M059J (cell line): ENCODE results near the gene ADAMTS12. TPM values are rescaled to one million over a fixed set of nuclear protein-coding genes. Genes with fewer than 3 reads are reported as not detected.
"Not testable (repeated sequence)": the region's sequence is repeated elsewhere in the genome, so short reads cannot be mapped to it uniquely, and the experiment has no call there.

Source experiments
- DNase-seq: peaks from one replicate; pipeline ENCODE4 v3.0.0-alpha.2; 2012; ENCODE audit warnings: low read depth
- total RNA-seq: library from RNA; depleted of rRNA; stranded (reverse); fragments of >200 nt; shearing (Covaris generic); gene quantifications from 2 replicates; pipeline ENCODE4 v1.2.3, GENCODE V29; 2014

Gene ADAMTS12
- total RNA-seq, 1 experiment from 2014 or later = 16.7 TPM

DNA sequence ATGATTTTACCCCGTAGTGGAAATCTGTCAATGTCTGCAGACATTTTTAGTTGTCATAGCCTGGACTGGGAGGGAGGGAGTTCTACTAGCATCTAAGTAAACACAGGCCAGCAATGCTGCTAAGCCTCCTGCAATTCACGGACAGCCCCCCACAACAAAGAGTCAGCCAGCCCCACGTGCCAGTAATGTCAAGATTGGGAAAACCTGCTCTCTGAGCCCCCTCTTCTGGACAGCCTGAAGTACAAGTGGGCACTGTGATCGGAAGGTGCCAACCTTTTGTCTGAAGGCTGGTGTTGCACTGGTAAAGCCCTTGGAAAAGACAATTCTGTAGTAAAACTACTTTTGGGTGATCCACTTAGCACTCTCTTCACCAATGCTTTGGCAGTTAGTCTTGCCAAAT is 296.5 kb downstream of the ADAMTS12 start:
- no peak for DNase-seq

DNA sequence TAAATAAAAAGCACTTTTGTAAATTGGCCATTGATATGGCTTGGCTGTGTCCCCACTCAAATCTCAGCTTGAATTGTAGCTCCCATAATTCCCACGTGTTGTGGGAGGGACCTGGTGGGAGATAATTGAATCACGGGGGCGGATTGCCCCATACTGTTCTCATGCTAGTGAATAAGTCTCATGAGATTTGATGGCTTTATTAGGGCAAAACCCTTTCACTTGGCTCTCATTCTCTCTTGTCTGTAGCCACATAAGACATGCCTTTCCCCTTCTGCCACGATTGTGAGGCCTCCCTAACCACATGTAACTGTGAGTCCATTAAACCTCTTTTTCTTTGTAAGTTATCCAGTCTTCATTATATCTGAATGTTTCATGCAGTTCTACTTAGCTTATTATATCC is 297.8 kb downstream of the ADAMTS12 start:
- no peak for DNase-seq

DNA sequence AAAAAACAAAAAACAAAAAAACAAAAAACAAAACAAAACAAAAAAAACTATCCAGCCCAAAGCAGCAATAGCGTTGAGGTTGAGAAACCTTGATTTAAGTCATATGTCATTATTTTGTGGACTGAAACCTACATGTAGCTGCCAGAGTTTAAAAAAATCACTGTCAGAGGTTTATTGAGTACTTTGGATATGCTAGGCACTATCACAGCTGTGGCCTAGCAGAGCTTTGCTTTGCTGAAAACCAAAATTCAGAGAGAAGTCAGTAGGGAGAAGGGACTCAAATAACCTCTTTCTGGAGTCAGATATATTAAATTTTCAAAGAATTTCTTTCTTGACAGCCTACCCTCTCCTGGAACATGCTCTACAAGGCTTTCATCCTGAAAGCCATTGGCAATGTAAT is 299.5 kb downstream of the ADAMTS12 start:
- DNase-seq = no peak

DNA sequence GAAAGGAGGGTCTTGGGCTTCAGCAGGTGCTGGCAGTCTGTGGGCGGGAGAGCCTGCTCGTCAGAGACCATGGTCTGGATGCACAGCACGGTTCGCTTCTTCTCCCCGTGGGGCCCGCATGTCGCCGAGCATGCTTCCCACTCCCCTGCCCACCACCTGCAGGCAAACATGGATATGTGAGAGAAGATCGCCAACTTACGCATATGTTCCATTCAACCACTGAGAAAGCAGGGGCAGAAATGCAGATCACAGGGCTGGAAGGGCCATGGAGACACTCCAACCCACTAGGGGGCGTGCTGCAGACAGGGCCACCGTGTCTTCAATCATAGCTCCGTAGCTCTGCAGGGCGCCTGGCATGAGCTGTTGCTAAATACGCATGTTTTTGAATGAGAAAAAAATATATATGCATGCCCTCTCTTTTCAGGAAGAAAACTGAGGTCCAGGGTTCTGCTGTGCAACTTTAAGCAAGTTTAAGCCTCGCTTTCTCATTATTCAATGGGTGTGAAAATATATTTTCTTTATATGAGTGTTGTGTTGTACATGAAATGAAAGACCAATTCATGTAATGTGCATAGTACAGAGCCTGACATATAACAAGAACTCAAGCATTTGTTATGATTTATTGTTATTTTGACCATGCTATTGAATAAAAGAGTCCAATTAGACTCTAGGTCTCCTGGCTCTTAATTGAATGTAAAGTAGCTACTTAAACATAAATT is 303.0 kb downstream of the ADAMTS12 start:
- no peak for DNase-seq

DNA sequence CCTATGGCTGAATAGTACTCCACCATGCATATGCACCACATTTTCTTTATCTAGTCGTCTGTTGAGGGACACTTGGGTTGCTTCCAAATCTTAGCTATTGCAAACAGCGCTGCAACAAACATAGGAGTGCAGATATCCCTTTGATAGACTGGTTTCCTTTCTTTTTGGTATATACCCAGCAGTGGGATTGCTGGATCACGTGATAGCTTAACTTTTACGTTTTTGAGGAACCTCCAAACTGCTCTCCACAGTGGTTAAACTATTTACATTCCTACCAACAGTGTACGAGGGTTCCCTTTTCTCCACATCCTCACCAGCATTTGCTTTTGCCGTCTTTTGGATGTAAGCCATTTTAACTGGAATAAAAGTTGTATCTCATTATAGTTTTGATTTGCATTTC is 308.5 kb downstream of the ADAMTS12 start:
- DNase-seq = no peak

DNA sequence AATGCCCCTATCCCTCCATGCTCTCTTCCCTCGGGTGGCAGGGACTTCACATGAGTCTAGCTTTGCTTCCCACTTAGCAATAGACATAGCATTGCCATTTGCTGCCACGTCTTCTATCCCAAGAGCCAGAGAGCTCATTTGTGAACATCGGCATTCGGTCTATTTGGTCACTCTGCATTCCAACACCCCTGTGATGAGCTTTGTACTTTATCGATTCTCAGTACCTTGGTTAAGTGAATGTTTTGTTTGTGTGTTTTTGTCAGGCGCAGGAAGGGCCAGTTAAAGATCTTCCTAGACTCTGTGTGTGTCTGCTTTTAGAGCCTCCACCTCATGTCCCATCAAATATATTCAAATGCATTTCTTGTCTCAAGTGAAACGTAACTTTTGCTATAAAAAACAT is 309.4 kb downstream of the ADAMTS12 start:
- DNase-seq = no peak

DNA sequence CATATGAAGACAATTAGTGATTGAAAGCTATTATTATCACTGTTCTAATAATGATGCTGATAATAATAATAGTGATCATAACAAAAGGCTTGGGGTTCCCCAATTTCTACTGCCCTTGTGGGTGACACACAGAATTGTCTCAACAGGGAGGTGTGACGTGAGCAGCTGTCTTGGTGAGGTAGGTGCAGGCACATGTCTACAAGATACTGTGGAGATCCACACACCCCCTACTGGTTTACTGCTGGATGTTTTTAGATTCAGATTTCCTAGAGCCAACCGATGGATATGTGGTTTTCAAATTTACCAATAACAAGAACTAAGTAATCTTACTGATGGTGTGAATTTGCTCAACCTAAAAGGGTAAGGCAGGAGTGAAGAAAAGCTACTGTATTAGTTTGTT is 312.0 kb downstream of the ADAMTS12 start:
- DNase-seq = no peak

DNA sequence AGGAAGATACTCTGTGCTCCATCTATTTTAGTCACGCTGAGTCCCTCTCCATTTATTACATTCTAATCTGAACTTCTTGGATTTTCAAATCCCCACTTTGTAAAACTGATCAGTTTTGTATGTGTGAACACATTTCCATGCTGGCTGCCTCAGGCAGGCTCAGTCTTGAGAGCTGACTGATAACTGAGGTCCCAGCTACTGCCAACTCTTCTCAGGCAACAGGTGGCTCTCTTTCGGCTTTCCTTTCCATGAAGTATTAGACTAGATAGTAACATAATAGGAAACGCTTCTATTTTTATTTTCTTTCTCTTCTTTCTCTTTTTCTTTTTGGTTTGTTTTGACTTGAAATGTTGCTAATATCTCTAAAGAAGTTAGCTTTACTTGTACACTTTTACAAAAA is 312.6 kb downstream of the ADAMTS12 start:
- DNase-seq = no peak

DNA sequence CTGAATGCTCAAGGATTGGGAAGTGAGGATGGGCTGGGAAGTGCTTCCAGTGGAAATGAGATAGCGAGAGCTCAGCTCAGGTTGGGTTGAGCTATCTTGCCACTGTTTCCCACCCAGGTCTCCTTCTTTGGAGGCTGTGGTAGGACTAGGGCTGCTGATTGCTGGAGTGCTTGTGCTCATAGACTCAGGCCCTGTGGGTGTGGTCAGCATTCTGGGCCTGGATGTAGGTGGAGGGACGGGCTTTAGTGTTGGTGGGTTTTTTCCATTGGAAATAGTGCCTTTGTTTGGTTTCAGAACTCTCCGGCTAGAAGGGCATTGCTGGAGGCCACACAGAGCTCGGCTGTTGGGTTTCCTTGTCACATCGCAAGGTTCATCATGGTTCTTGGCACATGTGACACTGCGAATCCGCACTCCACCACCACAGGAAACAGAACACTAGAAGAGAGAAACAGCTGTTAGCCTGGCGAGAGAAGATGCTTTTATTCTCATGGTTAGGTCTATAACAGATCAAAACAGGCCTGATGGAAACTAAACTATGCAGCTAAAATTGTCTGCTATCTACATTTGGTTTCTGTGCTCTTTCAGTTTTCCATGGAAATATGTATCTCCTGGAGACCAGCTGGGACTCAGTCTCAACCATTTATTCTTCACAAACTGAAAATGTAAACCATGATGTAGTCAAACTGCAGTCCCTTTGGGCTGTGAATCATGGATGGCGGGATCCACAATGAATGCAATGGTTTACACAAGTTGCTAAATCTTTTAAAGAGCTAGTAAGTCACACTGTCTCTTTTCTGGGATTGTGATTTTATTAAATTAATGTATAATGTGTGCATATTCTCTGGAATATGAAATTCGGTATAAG is 314.8 kb downstream of the ADAMTS12 start:
- DNase-seq = no peak

DNA sequence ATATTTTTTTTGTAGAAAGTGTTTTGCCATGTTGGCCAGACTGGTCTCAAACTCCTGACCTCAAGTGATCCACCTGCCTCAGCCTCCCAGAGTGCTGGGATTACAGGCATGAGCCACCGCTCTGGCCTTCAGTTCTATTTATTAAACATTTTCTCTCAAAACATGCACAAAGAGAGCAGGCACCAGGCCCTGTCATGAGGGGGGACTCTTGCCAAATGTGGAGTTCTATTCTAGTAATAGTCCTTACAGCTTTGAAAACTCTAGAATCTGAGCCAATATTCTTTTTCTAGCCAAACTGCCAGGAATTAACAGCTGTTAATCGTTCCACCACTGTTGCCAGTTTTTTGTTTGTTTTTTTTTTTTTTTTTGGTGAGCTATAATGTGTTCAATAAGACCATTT is 326.5 kb downstream of the ADAMTS12 start:
- no peak for DNase-seq

DNA sequence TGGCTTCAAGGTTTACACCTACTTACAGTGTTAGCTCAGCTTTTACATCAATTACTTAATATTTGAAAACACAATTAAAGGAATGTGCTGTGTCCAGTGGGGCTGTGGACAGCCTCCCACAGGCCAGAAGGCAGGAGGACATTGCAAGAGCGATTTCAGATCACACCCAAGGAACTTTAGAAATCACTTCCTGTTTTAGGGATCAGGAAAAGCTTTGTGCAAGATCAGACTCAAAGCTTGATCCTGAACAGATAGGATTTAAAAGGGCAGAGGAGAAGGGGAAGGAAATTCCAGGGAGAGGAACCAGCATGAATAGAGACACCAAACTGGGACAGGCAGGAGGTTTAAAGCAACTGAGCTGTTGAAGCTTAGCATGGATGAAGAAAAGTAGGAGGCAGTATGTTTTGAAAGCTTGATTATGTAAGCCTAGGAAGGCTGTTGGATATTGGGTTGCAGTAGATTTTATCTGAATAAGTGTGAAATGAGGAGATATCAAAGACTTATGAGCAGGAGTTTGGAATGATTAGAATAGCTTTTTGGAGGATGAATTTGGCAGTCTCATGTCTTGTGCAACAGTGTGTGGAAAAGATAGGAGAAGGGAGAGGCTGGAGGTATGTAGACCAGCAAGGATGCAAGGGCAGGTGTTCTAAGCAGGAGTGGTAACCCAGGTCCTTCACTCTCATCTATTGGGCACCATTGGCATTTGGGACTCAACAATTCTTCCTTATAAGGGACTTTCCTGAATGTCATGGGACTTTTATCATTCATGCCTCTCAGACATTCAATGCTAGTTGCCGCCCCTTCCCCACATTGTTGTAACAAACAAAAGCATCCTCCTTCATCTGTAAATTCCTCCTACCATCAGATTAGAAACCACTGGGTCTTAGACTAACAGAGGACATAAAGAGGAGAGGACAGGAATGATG is 327.5 kb downstream of the ADAMTS12 start:
- DNase-seq = no peak

DNA sequence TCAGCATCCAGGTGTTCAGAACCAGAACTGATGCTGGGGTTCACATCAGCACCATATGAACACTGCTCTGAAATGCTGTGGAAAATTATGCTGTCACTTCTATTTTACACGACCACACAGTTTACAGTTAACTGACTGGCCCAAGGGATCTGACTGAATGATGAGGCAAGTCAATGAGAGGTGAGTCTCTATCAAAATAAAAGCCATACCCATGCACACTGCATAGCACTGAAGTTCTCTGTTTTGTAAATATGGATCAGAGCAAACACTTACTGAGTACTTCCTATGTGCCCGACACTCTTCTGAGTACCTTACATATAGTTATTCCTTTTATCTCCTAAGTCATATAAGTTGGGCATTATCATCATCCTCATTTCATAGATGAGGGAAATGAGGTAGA is 328.3 kb downstream of the ADAMTS12 start:
- no peak for DNase-seq

DNA sequence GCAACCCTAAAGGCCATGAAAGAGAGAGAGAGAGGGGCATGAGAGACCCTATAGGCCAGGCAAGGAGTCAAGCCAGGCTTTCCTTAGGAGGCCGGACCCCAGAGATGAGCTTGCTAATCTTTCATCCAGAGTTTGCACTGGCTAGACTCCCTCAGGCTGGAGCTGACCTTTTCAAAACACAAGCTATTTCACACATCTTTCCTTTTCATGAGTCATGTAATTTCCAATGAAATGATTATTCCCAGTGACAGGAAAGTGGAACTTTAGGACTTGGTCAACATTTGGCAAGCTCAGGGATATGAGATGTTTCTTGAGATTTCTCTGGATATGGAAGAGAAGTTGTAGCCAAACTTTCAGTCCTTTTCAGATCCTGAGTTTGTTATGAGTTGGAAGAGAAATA is 333.3 kb downstream of the ADAMTS12 start:
- peak; percentile 31 for DNase-seq

DNA sequence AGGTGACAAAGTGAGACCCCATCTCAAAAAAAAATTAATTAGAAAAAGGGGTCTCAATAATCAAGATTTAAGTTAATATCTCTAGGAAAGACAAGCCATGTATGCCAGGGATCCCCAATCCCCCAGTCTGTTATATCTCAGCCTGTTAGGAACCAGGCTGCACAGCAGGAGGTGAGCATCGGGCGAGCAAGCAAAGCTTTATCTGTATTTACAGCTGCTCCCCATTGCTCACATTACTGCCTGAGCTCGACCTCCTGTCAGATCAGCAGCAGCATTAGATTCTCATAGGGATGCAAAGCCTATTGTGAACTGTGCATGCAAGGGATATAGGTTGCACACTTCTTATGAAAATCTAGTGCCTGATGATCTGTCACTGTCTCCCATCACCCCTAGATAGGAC is 334.2 kb downstream of the ADAMTS12 start:
- no peak for DNase-seq

DNA sequence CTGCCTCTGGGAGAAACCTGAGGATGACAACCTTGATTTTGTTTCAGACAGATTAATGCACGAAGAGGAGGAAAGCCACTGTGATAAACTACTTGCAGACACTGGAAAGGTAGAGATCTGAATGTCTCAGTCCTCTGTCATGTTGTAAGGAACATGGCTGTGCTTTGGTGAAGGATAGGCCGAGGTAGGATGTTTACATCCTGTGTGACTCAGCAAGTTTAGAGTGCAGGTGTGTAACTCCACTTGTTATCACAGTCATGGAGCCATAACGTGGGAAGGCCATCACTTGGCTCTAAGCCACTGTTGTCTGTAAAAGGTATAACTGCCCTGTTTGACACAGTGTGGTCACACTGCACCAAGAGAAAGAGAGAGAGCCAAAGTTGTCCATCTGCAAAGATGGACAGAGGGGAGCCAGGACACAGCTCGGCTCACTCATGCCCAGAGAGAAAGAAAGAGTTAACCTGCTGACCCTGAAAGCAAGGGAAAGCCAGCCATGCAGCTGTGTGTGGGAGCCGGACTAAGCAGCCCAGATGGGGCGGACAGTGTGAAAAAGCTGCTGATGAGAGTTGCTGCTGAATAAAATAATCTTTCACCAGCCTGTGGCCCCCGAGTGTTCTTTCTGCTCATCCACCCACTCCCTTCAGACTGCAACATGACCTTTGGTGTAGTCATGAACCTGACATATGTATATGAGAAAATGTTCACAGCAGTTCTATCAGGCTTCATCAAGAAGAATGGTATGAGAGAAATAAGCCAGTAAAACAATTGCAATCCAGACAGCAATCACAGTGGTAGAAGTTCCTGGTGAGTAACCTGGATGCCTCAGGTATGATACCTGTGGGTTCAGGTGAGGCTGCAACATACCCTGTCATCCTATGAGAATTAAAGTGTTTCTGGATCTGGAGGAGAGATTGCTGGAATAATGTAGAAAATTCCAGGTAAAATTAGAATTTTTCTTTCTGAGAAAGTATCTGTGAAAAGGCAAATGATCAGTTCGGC is 335.2 kb downstream of the ADAMTS12 start:
- DNase-seq = no peak

DNA sequence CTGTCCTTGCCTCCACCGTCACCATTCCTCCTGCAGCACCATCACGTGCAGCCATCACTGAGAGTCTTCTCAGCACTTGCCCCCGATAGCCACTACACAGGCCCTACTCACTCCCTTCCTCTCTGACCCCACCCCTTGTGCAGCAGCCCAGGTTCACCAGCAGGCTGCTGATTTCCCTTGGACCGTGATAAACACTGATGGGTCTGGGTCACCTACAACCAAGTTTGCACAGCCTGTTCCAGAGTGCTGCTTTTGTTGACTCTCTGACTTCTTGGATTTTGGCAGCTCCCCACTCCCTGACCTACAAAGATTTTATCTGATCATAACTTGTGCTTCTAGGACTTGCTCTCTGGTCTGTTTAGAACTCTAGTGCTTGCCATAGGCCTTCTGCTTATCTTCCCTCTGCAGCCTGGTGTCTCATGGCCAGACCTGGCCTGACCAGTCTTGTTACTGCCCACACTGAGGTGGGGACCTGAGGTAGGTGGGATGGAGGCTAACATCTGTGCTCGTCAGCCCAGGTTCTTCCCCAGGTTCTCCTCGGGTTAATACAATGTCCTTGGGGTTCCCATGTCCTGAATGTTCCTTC is 341.7 kb downstream of the ADAMTS12 start:
- no peak for DNase-seq

DNA sequence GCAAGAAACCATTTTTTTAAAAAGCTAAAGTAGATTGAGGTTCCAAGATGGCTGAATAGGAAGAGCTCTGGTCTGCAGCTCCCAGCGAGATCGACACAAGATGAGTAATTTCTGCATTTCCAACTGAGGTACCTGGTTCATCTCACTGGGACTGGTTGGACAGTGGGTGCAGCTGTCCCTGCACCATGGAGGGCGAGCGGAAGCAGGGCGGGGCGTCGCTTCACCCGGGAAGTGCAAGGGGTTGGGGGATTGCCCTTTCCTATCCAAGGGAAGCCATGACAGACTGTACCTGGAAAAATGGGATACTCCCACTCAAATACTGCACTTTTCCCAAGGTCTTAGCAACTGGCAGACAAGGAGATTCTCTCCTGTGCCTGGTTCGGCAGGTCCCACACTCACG is 352.0 kb downstream of the ADAMTS12 start:
- not testable (repeated sequence) for DNase-seq

DNA sequence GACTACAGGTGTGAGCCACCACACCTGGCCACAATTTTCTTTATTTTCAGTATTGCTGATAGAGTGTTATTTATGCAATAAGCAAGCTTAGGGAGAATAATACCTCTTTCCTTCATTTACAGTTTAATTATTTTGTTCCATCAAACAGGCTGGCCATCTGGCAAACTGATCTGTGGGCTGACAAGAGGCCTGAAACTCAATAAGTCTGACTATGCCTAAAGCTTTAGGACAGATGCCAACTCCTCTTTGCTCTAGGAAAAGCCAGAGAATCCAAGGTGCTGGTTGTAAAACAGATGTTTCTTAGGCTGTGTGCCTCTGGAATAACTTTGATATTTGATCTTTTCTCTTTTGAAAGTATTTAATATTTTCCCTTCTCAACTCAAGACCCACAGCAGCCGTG is 352.6 kb downstream of the ADAMTS12 start:
- no peak for DNase-seq

DNA sequence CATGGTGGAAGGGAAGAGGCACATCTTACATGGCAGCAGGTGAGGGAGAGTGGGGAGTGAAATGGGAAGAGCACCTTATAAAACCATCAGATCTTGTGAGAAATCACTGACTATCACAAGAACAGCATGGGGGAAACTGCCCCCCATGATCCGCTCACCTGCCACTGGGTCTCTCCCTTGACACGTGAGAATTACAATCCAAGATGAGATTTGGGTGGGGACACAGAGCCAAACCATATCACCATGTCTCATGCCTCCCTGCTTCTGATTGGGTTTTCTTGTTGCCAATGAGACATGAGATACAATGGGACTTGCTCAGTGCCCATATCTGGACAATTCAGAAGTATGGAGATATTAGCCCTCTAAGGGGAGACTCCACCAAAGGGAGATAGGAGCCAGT is 353.6 kb downstream of the ADAMTS12 start:
- no peak for DNase-seq

DNA sequence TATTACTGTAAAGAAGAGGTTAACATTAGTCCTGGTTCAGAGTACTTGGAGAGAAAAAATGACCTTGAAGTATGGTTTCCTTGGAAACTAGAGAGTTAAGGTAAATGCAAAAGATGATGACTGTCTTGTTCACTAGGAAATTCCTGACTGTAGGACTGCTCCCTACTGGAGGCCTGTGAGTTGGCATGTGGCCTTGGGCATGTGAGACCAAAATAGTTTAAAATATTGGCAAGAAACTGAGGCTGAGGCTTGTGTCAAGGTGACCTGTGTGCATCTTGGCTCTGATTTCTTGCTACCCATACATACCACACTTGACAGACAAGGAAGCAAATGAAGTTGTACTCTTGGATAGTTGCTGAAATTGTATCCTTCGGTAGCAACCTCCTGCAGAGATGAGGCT is 354.6 kb downstream of the ADAMTS12 start:
- no peak for DNase-seq

DNA sequence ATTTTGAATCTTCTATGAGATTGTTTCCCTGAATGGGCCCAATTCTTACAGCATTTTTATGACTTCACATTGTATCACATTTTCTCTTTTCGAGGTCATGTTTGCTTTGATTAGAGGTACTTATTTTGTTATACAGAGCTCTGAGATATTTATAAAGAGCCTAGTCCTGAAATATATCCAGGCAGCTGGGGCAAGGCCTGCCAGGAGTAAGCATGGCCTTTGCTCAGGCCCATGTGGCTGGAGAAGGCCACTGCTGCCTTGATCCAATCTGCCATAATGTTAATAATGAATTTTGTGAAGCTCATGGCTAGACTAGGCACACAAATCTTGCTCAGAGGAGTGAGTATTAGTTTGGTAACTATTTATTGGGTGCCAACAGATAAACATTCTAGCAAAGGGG is 355.0 kb downstream of the ADAMTS12 start:
- no peak for DNase-seq
